Keratinocyte (primary cell): ENCODE results near the gene SEBOX. TPM values are rescaled to one million over a fixed set of nuclear protein-coding genes. Genes with fewer than 3 reads are reported as not detected.

ENCODE experiments used
- DNase-seq: peaks from one replicate; pipeline ENCODE4 v3.0.0-alpha.2; 2011; ENCODE audit warnings: low read depth, missing footprints, low spot score
- FAIRE-seq: peaks from 2 replicates; lab custom pipeline; 2011; peaks lifted over from hg19 to GRCh38; lab: Jason Lieb, UNC
- H2AFZ ChIP-seq: 2 replicates; pipeline ENCODE4 v1.6.0; 2012; ENCODE audit warnings: low read length, control low read depth, inconsistent platforms; ENCODE audit not compliant: control insufficient read depth
- H3K27ac ChIP-seq: 2 replicates; pipeline ENCODE4 v1.5.1; 2011; ENCODE audit warnings: low read length; ENCODE audit not compliant: control insufficient read depth, insufficient read depth
- H3K27me3 ChIP-seq: 3 replicates; pipeline ENCODE4 v1.6.0; 2011; ENCODE audit warnings: low read length; ENCODE audit not compliant: control insufficient read depth, insufficient read depth; ENCODE audit errors: extremely low read depth
- H3K36me3 ChIP-seq, 2 experiments: 2 replicates in 1 of 2; 3 replicates in 1 of 2; pipeline ENCODE4 v1.5.1; 2011; ENCODE audit warnings: low read length in 2 of 2, mild to moderate bottlenecking in 1 of 2; ENCODE audit not compliant: control insufficient read depth in 2 of 2, insufficient read depth in 2 of 2; ENCODE audit errors: extremely low read depth in 1 of 2
- H3K4me1 ChIP-seq: 3 replicates; pipeline ENCODE4 v1.5.1; 2011; ENCODE audit warnings: low read length; ENCODE audit not compliant: control insufficient read depth, insufficient read depth; ENCODE audit errors: extremely low read depth
- H3K4me2 ChIP-seq: 3 replicates; pipeline ENCODE4 v1.6.0; 2011; ENCODE audit warnings: low read depth, low read length; ENCODE audit not compliant: control insufficient read depth, insufficient read depth; ENCODE audit errors: extremely low read depth
- H3K4me3 ChIP-seq, 3 experiments: fragments of 200-600 bp in 1 of 3; sonication (generic) in 1 of 3; 2 replicates in 2 of 3; 3 replicates in 1 of 3; pipeline ENCODE4 v1.5.1; 2011 to 2016; ENCODE audit warnings: low read length in 3 of 3, mild to moderate bottlenecking in 3 of 3, control low read depth in 2 of 3, inconsistent platforms in 1 of 3, low read depth in 1 of 3, mixed read lengths in 1 of 3, mixed run types in 1 of 3, moderate library complexity in 1 of 3; ENCODE audit not compliant: control insufficient read depth in 2 of 3, insufficient read depth in 2 of 3; ENCODE audit errors: extremely low read depth in 1 of 3
- H3K79me2 ChIP-seq: 2 replicates; pipeline ENCODE4 v1.6.0; 2012; ENCODE audit warnings: low read length; ENCODE audit not compliant: control insufficient read depth, insufficient read depth
- H3K9ac ChIP-seq: 3 replicates; pipeline ENCODE4 v1.6.0; 2011; ENCODE audit warnings: low read length; ENCODE audit not compliant: control insufficient read depth, insufficient read depth; ENCODE audit errors: extremely low read depth
- H3K9me1 ChIP-seq: 3 replicates; pipeline ENCODE4 v1.6.0; 2011; ENCODE audit warnings: low read length; ENCODE audit not compliant: control insufficient read depth, insufficient read depth; ENCODE audit errors: extremely low read depth
- H3K9me3 ChIP-seq: 2 replicates; pipeline ENCODE4 v1.5.1; 2012; ENCODE audit warnings: low read depth, low read length; ENCODE audit not compliant: control insufficient read depth
- H4K20me1 ChIP-seq: 3 replicates; pipeline ENCODE4 v1.6.0; 2011; ENCODE audit warnings: low read length; ENCODE audit not compliant: control insufficient read depth, insufficient read depth; ENCODE audit errors: extremely low read depth
- CTCF ChIP-seq, 3 experiments: IDR thresholded peaks in 1 of 3; conservative IDR thresholded peaks in 1 of 3; optimal IDR thresholded peaks in 1 of 3; 2 replicates in 2 of 3; 3 replicates in 1 of 3; pipeline versions ENCODE3 to v1.5.1; 2011; ENCODE audit warnings: low read length in 3 of 3, mild to moderate bottlenecking in 3 of 3, moderate library complexity in 2 of 3, control low read depth in 1 of 3, inconsistent platforms in 1 of 3; ENCODE audit not compliant: insufficient read depth in 2 of 3; ENCODE audit errors: extremely low read depth in 1 of 3
- EZH2 ChIP-seq: IDR thresholded peaks from one replicate; pipeline ENCODE4 v1.6.1; 2012; ENCODE audit warnings: inconsistent platforms, mild to moderate bottlenecking, low read length, moderate library complexity
- dilution Hi-C: fragments of 300-500 bp; cut with MboI; formaldehyde crosslinking; loops from one replicate; pipeline ENCODE4 v1.7.0; 2020; ENCODE audit warnings: low sequenced_read_pairs; ENCODE audit not compliant: extremely low pct_ligation_motif_present
- polyA plus RNA-seq, 5 experiments: library from polyadenylated mRNA; depleted of rRNA in 3 of 5; stranded (reverse) in 3 of 5; stranded (forward) in 1 of 5; unstranded in 1 of 5; fragments of >200 nt; gene quantifications; 1 replicate in 1 of 5; 2 replicates in 3 of 5; 3 replicates in 1 of 5; pipeline versions ENCODE4 v1.2.1 to v1.2.3, GENCODE V29; 2011 to 2012; ENCODE audit warnings: missing spikeins in 2 of 5, low read depth in 1 of 5, low replicate concordance in 1 of 5

Gene SEBOX
- polyA plus RNA-seq, 1 donor (not counting 4 experiments of a cell fraction or from before 2014, with no cell fraction given): not detected

- Histone ChIP-seq H3K4me2 (no peak overlapping the region), H3K27me3 (no peaks in the 10 kb centered on the region), H3K4me3 (no peak overlapping the region), H4K20me1 (peaks cover 18% of the 10 kb centered on the region), H3K27ac (no peak overlapping the region), H3K9ac (no peak overlapping the region), H3K36me3 (peaks cover 56 to 61% of the 10 kb centered on the region in 2 experiments), H3K9me1 (peaks cover 10% of the 10 kb centered on the region), H3K79me2 (peaks cover 44% of the 10 kb centered on the region), H2AFZ (no peak overlapping the region), H3K9me3 (no peaks in the 10 kb centered on the region), H3K4me1 (peaks cover 40% of the 10 kb centered on the region)
- FAIRE-seq: no peak
- DNase-seq: no peak
- dilution Hi-C loops: no loop called here
- TF ChIP-seq EZH2 (no peak), CTCF (optimal IDR thresholded peaks at IDR 0.05 in 1 of 3, IDR thresholded peaks at IDR 0.05 in 1 of 3, conservative IDR thresholded peaks at IDR 0.05 in 1 of 3; ENCODE audit: extremely low read depth in 1 of 3, insufficient read depth in 2 of 3, low read length in 3 of 3) (no peak)
Measured at GRCh38 chr17:28341516-28341915, 23.5 kb downstream of the SEBOX start.

GRCh38 chr17:28340374-28340773, 24.6 kb downstream of the SEBOX start:
- H3K36me3 ChIP-seq: peaks cover 48 to 55% of the 10 kb centered on the region in 2 experiments
- no peak for FAIRE-seq
- no peak overlapping the region for H3K9ac ChIP-seq

More at GRCh38 chr17:28340374-28340773, 24.6 kb downstream of the SEBOX start:
- no peak overlapping the region for H3K4me3 ChIP-seq
- H3K27ac ChIP-seq: no peak overlapping the region
- no peak for DNase-seq
- dilution Hi-C loops: no loop called here
- H3K4me1 ChIP-seq: peaks cover 28% of the 10 kb centered on the region
- H3K9me1 ChIP-seq: peaks cover 10% of the 10 kb centered on the region
- peaks cover 18% of the 10 kb centered on the region for H4K20me1 ChIP-seq
- H3K27me3 ChIP-seq: no peaks in the 10 kb centered on the region
- H2AFZ ChIP-seq: no peak overlapping the region
- no peak for TF ChIP-seq CTCF (optimal IDR thresholded peaks at IDR 0.05 in 1 of 3, IDR thresholded peaks at IDR 0.05 in 1 of 3, conservative IDR thresholded peaks at IDR 0.05 in 1 of 3; ENCODE audit: extremely low read depth in 1 of 3, insufficient read depth in 2 of 3, low read length in 3 of 3)
- TF ChIP-seq EZH2: no peak
- peaks cover 44% of the 10 kb centered on the region for H3K79me2 ChIP-seq
- H3K9me3 ChIP-seq: no peaks in the 10 kb centered on the region
- H3K4me2 ChIP-seq: no peak overlapping the region
